ENCODE measurements around the gene FRMD1.
"Not testable (repeated sequence)": the region's sequence is repeated elsewhere in the genome, so short reads cannot be mapped to it uniquely, and the experiment has no call there.

The FRMD1 gene

GRCh38 chr6:168082860-168083513, 4.0 kb upstream of the FRMD1 start:
- in situ Hi-C loops (cut with MboI; ENCODE audit: low sequenced_read_pairs, unreplicated experiment) = no loop called here
- TF ChIP-seq CTCF (IDR thresholded peaks at IDR 0.05; ENCODE audit: borderline replicate concordance, control extremely low read depth, extremely low read depth, insufficient read depth, missing control alignments) = no peak

GRCh38 chr6:168081858-168082546, 3.0 kb upstream of the FRMD1 start:
- in situ Hi-C loops (cut with MboI; ENCODE audit: low sequenced_read_pairs, unreplicated experiment) = no loop called here
- no peak for DNase-seq (ENCODE audit: low spot score)
- no peak for TF ChIP-seq CTCF (IDR thresholded peaks at IDR 0.05; ENCODE audit: borderline replicate concordance, control extremely low read depth, extremely low read depth, insufficient read depth, missing control alignments)

More at GRCh38 chr6:168082860-168083513, 4.0 kb upstream of the FRMD1 start:
- DNase-seq (ENCODE audit: low spot score) = no peak

GRCh38 chr6:168080393-168081077, 1.5 kb upstream of the FRMD1 start:
- in situ Hi-C loops (cut with MboI; ENCODE audit: low sequenced_read_pairs, unreplicated experiment) = no loop called here
- TF ChIP-seq CTCF (IDR thresholded peaks at IDR 0.05; ENCODE audit: borderline replicate concordance, control extremely low read depth, extremely low read depth, insufficient read depth, missing control alignments) = no peak
- no peak for DNase-seq (ENCODE audit: low spot score)

GRCh38 chr6:168078175-168078942, 653 bp downstream of the FRMD1 start:
- no peak for DNase-seq (ENCODE audit: low spot score)
- in situ Hi-C loops (cut with MboI; ENCODE audit: low sequenced_read_pairs, unreplicated experiment) = no loop called here
- no peak for TF ChIP-seq CTCF (IDR thresholded peaks at IDR 0.05; ENCODE audit: borderline replicate concordance, control extremely low read depth, extremely low read depth, insufficient read depth, missing control alignments)

- DNase-seq (ENCODE audit: low spot score); in situ Hi-C loops (cut with MboI; ENCODE audit: low sequenced_read_pairs, unreplicated experiment): not testable (repeated sequence)
Observed at GRCh38 chr6:168077401-168077800, 1.6 kb downstream of the FRMD1 start.

GRCh38 chr6:168075787-168076202, 3.2 kb downstream of the FRMD1 start:
- no peak for TF ChIP-seq CTCF (IDR thresholded peaks at IDR 0.05; ENCODE audit: borderline replicate concordance, control extremely low read depth, extremely low read depth, insufficient read depth, missing control alignments)
- no peak for DNase-seq (ENCODE audit: low spot score)
- in situ Hi-C loops (cut with MboI; ENCODE audit: low sequenced_read_pairs, unreplicated experiment) = no loop called here
